SK-N-SH (cell line): ENCODE measurements around the gene ZNF221.

Experiments
- EP300 ChIP-seq, 2 experiments: IDR thresholded peaks; 2 replicates each; pipeline versions ENCODE4 v1.4.0 to v1.6.1; 2012; ENCODE audit warnings: borderline replicate concordance in 1 of 2, low read depth in 1 of 2, low read length in 1 of 2
- EZH2phosphoT487 ChIP-seq: fragments of 200-600 bp; sonication (generic); IDR thresholded peaks from 2 replicates; pipeline ENCODE4 v1.6.1; 2017; ENCODE audit warnings: low read depth, mixed run types, mild to moderate bottlenecking, antibody characterized with exemption, moderate library complexity, borderline replicate concordance
- FOSL2 ChIP-seq: IDR thresholded peaks from 2 replicates; pipeline ENCODE4 v1.4.0; 2012; ENCODE audit warnings: low read depth, mild to moderate bottlenecking, moderate library complexity, borderline replicate concordance
- FOXM1 ChIP-seq: IDR thresholded peaks from 2 replicates; pipeline ENCODE4 v1.4.0; 2012; ENCODE audit warnings: low read depth, mild to moderate bottlenecking
- RAD21 ChIP-seq: IDR thresholded peaks from 2 replicates; pipeline ENCODE4 v1.6.1; 2012; ENCODE audit warnings: mild to moderate bottlenecking, low read length
- RXRA ChIP-seq: IDR thresholded peaks from 2 replicates; pipeline ENCODE4 v1.4.0; 2012; ENCODE audit warnings: low read depth, mild to moderate bottlenecking, borderline replicate concordance
- SIN3A ChIP-seq: IDR thresholded peaks from 2 replicates; pipeline ENCODE4 v1.6.1; 2012; ENCODE audit warnings: low read depth, mild to moderate bottlenecking, low read length, moderate library complexity, borderline replicate concordance
- SMC3 ChIP-seq: IDR thresholded peaks from 2 replicates; pipeline ENCODE4 v1.6.1; 2012; ENCODE audit warnings: low read depth, low read length, improper control_type of control experiment
- TAF1 ChIP-seq: IDR thresholded peaks from 2 replicates; pipeline ENCODE4 v1.6.1; 2012; ENCODE audit warnings: low read depth, mild to moderate bottlenecking, low read length, moderate library complexity, borderline replicate concordance
- YY1 ChIP-seq: IDR thresholded peaks from 2 replicates; pipeline ENCODE4 v1.4.0; 2012; ENCODE audit warnings: low read depth, mild to moderate bottlenecking
- TF ChIP-seq, protein P1 (sequence below): fragments of 200-600 bp; sonication (generic); IDR thresholded peaks from 2 replicates; pipeline ENCODE4 v1.6.1; 2017; ENCODE audit warnings: antibody characterized with exemption, mild to moderate bottlenecking, moderate library complexity
- TF ChIP-seq, protein P2 (sequence below): IDR thresholded peaks from 2 replicates; pipeline ENCODE4 v1.6.1; 2012; ENCODE audit warnings: mild to moderate bottlenecking, low read depth, low read length, moderate library complexity
- TF ChIP-seq, protein P3 (sequence below): IDR thresholded peaks from 2 replicates; pipeline ENCODE4 v1.4.0; 2012; ENCODE audit warnings: low read depth, borderline replicate concordance

DNA sequence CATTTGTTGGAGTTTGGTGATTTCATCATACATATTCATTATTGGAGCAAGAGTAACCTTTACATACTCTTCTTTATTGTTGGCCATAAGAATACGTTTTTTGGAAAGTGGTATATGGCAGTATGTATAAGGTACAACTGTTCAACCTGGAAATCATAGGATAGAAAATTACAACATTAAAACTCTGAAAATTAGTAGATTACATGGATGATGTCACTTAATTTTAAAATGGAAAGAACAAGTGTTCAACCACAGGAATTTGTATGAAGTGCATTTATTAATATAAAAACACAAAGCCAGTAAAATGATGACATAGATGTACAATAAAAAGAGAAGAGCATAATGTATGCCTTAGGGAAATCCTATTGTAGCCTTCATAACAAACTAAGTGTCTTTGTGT is 25.7 kb downstream of the ZNF221 start:
- TF ChIP-seq FOXM1: no peak
- no peak for TF ChIP-seq EP300 (IDR thresholded peaks at IDR 0.05; ENCODE audit: borderline replicate concordance in 1 of 2, low read depth in 1 of 2, low read length in 1 of 2)
- TF ChIP-seq, protein P1, sequence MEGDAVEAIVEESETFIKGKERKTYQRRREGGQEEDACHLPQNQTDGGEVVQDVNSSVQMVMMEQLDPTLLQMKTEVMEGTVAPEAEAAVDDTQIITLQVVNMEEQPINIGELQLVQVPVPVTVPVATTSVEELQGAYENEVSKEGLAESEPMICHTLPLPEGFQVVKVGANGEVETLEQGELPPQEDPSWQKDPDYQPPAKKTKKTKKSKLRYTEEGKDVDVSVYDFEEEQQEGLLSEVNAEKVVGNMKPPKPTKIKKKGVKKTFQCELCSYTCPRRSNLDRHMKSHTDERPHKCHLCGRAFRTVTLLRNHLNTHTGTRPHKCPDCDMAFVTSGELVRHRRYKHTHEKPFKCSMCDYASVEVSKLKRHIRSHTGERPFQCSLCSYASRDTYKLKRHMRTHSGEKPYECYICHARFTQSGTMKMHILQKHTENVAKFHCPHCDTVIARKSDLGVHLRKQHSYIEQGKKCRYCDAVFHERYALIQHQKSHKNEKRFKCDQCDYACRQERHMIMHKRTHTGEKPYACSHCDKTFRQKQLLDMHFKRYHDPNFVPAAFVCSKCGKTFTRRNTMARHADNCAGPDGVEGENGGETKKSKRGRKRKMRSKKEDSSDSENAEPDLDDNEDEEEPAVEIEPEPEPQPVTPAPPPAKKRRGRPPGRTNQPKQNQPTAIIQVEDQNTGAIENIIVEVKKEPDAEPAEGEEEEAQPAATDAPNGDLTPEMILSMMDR: no peak
- TF ChIP-seq SIN3A: no peak
- no peak for TF ChIP-seq SMC3
- no peak for TF ChIP-seq TAF1
- TF ChIP-seq EZH2phosphoT487: no peak
- TF ChIP-seq, protein P2, sequence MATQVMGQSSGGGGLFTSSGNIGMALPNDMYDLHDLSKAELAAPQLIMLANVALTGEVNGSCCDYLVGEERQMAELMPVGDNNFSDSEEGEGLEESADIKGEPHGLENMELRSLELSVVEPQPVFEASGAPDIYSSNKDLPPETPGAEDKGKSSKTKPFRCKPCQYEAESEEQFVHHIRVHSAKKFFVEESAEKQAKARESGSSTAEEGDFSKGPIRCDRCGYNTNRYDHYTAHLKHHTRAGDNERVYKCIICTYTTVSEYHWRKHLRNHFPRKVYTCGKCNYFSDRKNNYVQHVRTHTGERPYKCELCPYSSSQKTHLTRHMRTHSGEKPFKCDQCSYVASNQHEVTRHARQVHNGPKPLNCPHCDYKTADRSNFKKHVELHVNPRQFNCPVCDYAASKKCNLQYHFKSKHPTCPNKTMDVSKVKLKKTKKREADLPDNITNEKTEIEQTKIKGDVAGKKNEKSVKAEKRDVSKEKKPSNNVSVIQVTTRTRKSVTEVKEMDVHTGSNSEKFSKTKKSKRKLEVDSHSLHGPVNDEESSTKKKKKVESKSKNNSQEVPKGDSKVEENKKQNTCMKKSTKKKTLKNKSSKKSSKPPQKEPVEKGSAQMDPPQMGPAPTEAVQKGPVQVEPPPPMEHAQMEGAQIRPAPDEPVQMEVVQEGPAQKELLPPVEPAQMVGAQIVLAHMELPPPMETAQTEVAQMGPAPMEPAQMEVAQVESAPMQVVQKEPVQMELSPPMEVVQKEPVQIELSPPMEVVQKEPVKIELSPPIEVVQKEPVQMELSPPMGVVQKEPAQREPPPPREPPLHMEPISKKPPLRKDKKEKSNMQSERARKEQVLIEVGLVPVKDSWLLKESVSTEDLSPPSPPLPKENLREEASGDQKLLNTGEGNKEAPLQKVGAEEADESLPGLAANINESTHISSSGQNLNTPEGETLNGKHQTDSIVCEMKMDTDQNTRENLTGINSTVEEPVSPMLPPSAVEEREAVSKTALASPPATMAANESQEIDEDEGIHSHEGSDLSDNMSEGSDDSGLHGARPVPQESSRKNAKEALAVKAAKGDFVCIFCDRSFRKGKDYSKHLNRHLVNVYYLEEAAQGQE: no peak
- TF ChIP-seq, protein P3, sequence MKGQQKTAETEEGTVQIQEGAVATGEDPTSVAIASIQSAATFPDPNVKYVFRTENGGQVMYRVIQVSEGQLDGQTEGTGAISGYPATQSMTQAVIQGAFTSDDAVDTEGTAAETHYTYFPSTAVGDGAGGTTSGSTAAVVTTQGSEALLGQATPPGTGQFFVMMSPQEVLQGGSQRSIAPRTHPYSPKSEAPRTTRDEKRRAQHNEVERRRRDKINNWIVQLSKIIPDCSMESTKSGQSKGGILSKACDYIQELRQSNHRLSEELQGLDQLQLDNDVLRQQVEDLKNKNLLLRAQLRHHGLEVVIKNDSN: no peak
- no peak for TF ChIP-seq FOSL2
- no peak for TF ChIP-seq YY1
- no peak for TF ChIP-seq RXRA
- TF ChIP-seq RAD21: no peak
